IMR-90 (cell line): ENCODE results near the gene SPATA24.

Experiments used
- CEBPB ChIP-seq: IDR thresholded peaks from 2 replicates; pipeline ENCODE4 v1.6.1; 2012; ENCODE audit warnings: low read depth, low read length, improper control_type of control experiment
- CHD1 ChIP-seq: IDR thresholded peaks from 2 replicates; pipeline ENCODE4 v1.6.1; 2012; ENCODE audit warnings: low read depth, low read length, improper control_type of control experiment
- CTCF ChIP-seq: conservative IDR thresholded peaks from 2 replicates; pipeline ENCODE4 v1.5.1; 2012; ENCODE audit warnings: mild to moderate bottlenecking, low read depth, low read length, improper control_type of control experiment
- ELK1 ChIP-seq: fragments of 150-350 bp; IDR thresholded peaks from 2 replicates; pipeline ENCODE4 v1.6.1; 2016; ENCODE audit warnings: low read depth, mild to moderate bottlenecking, low read length, moderate library complexity, borderline replicate concordance
- FOS ChIP-seq: fragments of 150-350 bp; IDR thresholded peaks from 2 replicates; pipeline ENCODE4 v1.6.1; 2016; ENCODE audit warnings: low read depth, low read length
- MXI1 ChIP-seq: IDR thresholded peaks from 2 replicates; pipeline ENCODE4 v1.6.1; 2012; ENCODE audit warnings: low read depth, mild to moderate bottlenecking, low read length, moderate library complexity, borderline replicate concordance
- POLR2A ChIP-seq: IDR thresholded peaks from 2 replicates; pipeline ENCODE4 v1.6.1; 2012; ENCODE audit warnings: mild to moderate bottlenecking, low read depth, low read length
- RAD21 ChIP-seq: IDR thresholded peaks from 2 replicates; pipeline ENCODE4 v1.6.1; 2012; ENCODE audit warnings: low read length, improper control_type of control experiment
- RCOR1 ChIP-seq: IDR thresholded peaks from 2 replicates; pipeline ENCODE4 v1.6.1; 2012; ENCODE audit warnings: mild to moderate bottlenecking, low read length, improper control_type of control experiment; ENCODE audit not compliant: insufficient replicate concordance
- RFX5 ChIP-seq: IDR thresholded peaks from 2 replicates; pipeline ENCODE4 v1.8.0; 2012; ENCODE audit warnings: low read depth, mild to moderate bottlenecking, low read length, moderate library complexity
- SMC3 ChIP-seq: fragments of 150-350 bp; IDR thresholded peaks from 2 replicates; pipeline ENCODE4 v1.6.1; 2016; ENCODE audit warnings: low read depth, mild to moderate bottlenecking, antibody characterized with exemption, low read length, moderate library complexity
- USF2 ChIP-seq: fragments of 150-350 bp; IDR thresholded peaks from 2 replicates; pipeline ENCODE4 v1.6.1; 2017; ENCODE audit warnings: mild to moderate bottlenecking, antibody characterized with exemption, low read length, low read depth

- TF ChIP-seq MXI1 (no peak), CTCF (no peak), POLR2A (no peak), RAD21 (no peak), FOS (no peak), RCOR1 (no peak), CEBPB (no peak), USF2 (no peak), SMC3 (no peak), CHD1 (no peak), ELK1 (no peak), RFX5 (no peak)
Observed at GRCh38 chr5:139401546-139401945, 2.3 kb downstream of the SPATA24 start.
